Fibroblast of pulmonary artery (primary cell): Measurements from ENCODE around the gene CEP70.

Experiments used
- DNase-seq: peaks from one replicate; pipeline ENCODE4 v3.0.0-alpha.2; 2010; ENCODE audit warnings: low read depth
- H3K4me3 ChIP-seq: replicated peaks from 2 replicates; pipeline ENCODE4 v1.5.1; 2011; ENCODE audit warnings: low read depth, mild to moderate bottlenecking, control low read depth, low read length, moderate library complexity
- TF ChIP-seq, protein P1 (sequence below): IDR thresholded peaks from 2 replicates; pipeline ENCODE4 v1.5.1; 2011; ENCODE audit warnings: mild to moderate bottlenecking, control low read depth, low read length, inconsistent platforms; ENCODE audit errors: missing control alignments

CEP70 gene

DNA sequence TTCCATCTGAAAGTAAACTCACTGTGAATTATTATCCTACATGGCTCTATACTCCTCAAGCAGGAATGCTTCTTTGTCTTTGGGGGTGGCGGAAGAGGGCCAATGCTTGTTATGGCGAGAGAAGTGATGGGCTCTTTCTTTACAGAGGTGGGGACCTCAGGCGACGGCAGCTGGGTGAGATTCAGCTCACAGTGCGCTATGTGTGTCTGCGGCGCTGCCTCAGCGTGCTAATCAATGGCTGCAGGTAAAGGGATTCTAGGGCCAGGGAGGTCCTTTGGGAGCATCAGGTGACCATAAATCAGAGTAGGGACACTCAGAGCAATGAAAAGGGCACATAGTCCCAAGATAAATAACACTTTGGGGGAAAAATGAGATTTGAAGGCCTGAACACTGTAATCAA is 120.7 kb downstream of the CEP70 start:
- DNase-seq: no peak
- H3K4me3 ChIP-seq: no peak overlapping the region
- TF ChIP-seq, protein P1, sequence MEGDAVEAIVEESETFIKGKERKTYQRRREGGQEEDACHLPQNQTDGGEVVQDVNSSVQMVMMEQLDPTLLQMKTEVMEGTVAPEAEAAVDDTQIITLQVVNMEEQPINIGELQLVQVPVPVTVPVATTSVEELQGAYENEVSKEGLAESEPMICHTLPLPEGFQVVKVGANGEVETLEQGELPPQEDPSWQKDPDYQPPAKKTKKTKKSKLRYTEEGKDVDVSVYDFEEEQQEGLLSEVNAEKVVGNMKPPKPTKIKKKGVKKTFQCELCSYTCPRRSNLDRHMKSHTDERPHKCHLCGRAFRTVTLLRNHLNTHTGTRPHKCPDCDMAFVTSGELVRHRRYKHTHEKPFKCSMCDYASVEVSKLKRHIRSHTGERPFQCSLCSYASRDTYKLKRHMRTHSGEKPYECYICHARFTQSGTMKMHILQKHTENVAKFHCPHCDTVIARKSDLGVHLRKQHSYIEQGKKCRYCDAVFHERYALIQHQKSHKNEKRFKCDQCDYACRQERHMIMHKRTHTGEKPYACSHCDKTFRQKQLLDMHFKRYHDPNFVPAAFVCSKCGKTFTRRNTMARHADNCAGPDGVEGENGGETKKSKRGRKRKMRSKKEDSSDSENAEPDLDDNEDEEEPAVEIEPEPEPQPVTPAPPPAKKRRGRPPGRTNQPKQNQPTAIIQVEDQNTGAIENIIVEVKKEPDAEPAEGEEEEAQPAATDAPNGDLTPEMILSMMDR: no peak

DNA sequence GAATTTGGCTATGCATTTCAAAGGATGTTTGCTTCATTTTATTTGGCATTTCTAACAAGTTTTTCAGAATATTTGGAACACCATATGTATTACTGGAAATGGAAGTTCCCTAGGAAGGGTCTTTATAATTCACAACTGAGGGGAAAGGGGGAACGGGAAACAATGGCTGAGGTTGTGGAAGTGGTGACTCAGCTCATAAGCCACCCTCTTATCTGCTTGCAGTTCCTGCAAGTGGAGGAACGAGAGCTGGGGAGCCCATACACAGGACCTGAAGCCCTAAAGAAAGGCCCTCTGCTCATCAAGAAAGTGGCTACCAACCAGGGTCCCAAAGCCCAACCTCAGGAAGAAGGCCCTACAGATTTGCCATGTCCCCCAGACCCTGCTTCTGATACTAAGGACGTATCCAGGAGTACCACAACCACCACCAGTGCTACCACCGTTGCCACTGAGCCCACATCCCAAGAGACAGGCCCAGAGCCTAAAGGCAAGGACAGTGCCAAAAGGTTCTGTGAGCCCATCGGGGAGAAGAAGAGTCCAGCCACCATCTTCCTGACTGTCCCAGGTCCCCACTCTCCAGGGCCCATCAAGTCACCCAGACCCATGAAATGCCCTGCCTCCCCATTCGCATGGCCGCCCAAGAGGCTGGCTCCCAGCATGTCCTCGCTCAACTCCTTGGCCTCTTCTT is 121.8 kb downstream of the CEP70 start:
- H3K4me3 ChIP-seq: no peak overlapping the region
- DNase-seq: peak; percentile 57
- TF ChIP-seq, protein P1: no peak

GRCh38 chr3:138471481-138471880 is 122.6 kb downstream of the CEP70 start:
- no peak for DNase-seq
- no peak overlapping the region for H3K4me3 ChIP-seq
- TF ChIP-seq, protein P1: no peak

DNA sequence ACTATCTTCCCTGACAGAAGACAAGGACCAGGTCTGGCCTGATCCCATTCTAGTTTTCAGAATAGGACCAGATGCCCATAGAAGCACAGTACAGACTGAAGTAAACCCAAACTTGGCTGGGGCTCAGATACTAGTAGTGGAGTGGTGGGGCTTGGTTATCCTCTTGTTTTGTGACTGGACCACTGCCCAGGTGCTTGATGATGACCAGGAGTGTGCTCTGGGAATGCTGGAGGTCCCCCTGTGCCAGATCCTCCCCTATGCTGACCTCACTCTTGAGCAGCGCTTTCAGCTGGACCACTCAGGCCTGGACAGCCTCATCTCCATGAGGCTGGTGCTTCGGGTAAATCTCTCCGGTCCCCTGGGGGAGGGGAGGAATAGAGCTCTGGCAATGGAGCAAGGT is 123.4 kb downstream of the CEP70 start:
- no peak overlapping the region for H3K4me3 ChIP-seq

DNA sequence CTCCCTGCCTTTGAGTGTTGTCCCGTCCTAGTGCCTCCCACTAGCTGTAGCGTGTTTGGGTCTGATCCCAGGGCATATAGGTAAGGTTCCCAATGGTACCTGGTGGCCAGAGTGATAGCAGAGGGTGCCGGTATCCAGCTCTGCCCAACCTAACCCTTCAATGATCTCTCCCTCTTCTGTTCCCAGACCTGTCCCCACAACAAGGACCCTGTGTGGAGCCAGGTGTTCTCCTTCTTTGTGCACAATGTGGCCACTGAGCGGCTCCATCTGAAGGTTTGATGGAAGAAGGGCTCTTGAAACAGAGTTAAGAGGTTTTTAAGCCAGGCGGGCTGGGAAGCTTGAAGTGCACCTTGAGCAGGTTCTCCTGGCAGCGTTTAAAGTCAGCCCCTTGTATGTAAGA is 124.2 kb downstream of the CEP70 start:
- DNase-seq: no peak
- TF ChIP-seq, protein P1: no peak

More for the DNA sequence above, 123.4 kb downstream of the CEP70 start:
- TF ChIP-seq, protein P1: no peak
- no peak for DNase-seq

GRCh38 chr3:138468886-138469285 is 125.2 kb downstream of the CEP70 start:
- H3K4me3 ChIP-seq: no peak overlapping the region
- no peak for DNase-seq
- TF ChIP-seq, protein P1: no peak

More for the DNA sequence above, 124.2 kb downstream of the CEP70 start:
- H3K4me3 ChIP-seq: no peak overlapping the region

DNA sequence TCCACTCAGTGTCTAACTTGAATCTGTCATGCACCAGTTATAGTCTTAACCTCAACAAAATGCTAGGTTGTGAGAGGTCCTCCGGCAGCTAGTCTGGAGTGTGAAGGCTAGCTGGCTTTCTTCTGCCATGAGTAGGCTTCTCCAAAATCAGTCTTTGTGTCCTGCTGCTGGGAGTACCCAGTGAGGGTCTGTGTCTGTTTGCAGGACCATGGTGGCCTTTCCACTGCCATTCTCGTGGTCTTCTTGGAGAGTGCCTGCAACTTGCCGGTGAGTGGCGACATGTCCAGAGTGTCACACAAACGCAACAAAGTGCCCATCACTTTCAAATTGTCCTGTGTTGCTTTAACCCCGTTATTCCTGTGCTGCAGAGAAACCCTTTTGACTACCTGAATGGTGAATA is 125.6 kb downstream of the CEP70 start:
- no peak for DNase-seq
- TF ChIP-seq, protein P1: no peak
- H3K4me3 ChIP-seq: no peak overlapping the region
